HG02588 (cell line): ENCODE data around the gene KRTAP15-1.
A peak's percentile ranks its signal among the peaks of the same experiment; 100 is the strongest.

Experiments
- ATAC-seq: cut with Tn5 transposase; IDR thresholded peaks from one replicate; pipeline ENCODE4 v1.9.1; 2021; ENCODE audit warnings: mild to moderate bottlenecking, moderate library complexity; ENCODE audit not compliant: unreplicated experiment

Gene KRTAP15-1, protein sequence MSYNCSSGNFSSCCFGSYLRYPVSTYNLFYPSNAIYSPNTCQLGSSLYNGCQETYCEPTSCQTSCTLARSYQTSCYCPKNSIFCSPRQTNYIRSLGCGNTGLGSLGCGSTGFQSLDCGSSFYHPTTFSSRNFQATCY

DNA sequence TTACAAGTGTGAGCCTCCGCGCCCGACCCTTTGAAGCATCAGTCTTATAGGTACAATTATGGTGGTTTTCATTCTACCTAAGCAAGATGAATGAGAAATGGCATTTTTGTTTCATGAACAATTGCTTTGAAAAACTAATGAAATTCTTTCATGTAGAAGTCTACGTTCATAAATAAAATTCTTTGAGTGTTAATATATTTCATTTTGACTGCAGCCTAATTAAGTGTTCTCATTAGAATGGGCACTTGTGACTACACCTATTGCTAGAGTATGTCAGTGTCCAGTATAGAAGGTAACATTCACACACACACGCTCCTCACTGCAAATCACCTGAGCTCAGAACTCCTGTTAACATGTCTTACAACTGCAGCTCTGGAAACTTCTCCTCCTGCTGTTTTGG lies at the start of gene KRTAP15-1:
KRTAP15-1 (plus strand) TSS at position 301 of the 400 bp plus-strand sequence; CDS start at position 354, 53 bp downstream.
- ATAC-seq = no peak

DNA sequence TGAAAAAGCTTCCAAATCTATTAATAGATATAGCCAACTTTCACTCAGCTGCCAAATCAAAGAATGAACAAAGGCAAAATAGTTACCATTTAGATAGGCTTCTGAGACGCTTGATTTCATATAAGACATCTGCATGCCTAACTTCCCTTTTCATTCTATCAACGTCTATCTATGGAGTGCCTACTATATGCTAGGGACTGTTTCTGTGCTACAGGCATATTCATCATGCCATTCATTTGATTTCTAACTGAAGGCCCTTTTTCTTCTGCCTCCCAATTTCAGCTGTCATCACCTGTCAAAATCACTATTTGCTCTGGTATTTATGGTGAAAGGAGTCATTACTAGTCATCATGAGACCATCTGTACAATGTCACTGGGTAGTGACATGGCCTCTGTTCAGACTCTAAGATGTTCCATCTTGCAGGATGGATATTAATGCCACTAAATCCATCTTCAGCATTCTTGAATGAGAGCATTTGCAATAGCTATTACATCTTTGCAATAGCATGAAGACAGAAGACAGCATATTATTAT lies 48.5 kb upstream of the KRTAP15-1 start:
- ATAC-seq = no peak

DNA sequence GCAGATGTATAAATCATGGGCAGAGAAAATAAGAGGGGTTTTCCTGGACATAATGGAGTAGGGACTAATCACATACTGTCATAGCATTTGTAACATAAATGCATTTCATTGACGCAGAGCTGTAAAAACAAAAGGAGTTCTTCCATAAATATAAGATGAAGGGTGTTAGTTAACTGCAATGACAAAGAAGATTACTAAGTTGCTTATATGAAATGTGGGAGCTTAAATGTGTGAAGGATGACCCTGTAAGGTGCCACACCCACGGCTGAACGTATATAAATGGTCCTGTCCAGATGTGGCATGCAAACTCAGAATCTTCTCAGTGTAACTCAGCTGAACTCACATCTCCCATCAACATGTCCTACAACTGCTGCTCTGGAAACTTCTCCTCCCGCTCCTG lies 44.3 kb upstream of the KRTAP15-1 start, which contains the start of gene KRTAP13-1:
KRTAP13-1 (plus strand) TSS at position 301 of the 400 bp plus-strand sequence; CDS start at position 357, 56 bp downstream.
- ATAC-seq = no peak

DNA sequence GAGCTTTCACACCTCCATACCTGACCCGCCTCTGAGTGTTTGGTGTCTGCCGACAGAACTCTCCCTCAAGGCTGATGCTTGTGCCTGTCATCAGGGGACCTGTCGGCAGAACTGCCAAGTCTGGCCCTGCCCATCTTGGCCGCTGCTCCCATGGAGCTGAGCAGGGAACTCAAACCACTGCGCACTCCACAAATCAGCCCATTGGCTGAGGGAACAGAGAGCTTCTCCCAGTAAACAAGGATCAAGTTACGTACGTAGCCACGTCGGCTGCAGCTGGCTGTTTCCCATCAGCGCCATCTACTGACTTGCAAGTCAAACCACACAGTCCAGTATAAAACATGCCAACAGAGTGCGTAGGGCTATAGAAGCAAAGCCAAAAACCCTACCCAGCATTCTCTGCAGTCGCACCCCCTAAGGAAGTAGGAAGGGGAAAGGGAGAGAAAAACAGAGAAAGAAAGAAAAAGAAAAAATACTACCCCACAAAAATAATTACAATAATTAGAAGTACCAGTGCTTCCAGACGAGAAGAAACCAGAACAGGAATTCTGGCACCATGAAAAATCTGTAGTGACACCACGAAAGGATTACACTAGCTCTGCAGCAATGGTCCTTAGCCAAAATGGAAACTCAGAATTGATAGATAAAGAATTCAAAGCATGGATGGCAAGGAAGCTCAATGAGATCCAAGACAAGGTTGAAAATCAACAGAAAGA lies 31.1 kb upstream of the KRTAP15-1 start:
- ATAC-seq = no peak

DNA sequence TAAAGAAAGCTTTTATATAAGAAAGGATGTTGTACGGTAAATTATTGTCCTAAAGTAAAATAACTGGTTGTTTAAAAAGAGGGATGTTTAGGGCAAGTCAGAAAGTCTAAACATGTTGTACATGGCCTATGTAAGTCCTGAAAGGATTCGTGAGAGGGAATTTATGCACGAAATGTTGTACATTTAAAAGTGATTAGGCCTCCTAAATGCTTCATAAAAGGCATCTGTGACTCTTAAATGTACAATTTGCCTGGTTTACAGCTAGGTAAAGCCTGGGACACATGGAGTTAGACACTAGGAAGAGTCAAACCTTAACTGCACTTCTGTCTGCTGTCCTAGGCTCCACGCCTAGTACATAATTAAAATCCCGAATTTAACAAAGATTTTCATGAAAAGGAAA lies 24.1 kb upstream of the KRTAP15-1 start:
- ATAC-seq = no peak

DNA sequence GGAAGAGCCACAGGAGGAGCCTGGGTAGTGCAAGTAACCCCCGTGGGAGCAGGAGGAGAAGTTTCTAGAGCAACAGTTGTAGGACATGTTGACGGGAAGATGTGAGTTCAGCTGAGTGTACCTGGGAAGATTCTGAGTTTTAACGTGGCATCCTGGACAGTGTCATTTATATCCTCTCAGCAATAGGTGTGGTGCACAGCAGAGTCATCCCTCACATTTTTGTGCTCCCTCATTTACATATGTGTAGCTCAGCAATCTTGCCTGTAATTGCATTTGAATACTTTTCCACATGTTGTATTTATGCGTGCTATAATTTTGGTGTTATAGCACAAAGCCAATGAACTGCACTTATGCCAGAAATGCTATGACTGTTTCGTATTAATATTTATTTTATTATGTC lies 14.2 kb upstream of the KRTAP15-1 start, which contains the start of gene KRTAP13-3:
KRTAP13-3 (minus strand) TSS at position 101 of the 400 bp plus-strand sequence; CDS start at position 87, 14 bp downstream.
- no peak for ATAC-seq

DNA sequence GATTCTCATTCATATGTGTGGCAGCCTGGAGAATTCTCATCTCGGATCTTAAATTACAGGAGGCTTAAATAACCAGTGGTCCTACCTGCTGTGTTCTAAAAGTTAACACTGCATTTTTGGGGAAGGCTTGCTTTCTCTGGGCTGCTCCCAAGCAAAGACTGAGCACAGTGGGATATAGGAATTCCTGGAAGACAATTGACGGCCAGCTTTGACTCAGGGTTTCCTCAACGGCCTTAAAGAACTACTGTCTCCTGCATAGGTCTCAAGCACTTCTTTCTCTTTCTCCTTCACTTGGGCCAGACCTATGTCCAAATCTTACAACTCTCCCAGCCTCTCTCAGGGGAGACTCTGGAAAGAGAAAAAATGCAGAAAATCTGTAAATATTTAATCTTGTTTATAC lies 13.3 kb upstream of the KRTAP15-1 start:
- ATAC-seq = no peak

DNA sequence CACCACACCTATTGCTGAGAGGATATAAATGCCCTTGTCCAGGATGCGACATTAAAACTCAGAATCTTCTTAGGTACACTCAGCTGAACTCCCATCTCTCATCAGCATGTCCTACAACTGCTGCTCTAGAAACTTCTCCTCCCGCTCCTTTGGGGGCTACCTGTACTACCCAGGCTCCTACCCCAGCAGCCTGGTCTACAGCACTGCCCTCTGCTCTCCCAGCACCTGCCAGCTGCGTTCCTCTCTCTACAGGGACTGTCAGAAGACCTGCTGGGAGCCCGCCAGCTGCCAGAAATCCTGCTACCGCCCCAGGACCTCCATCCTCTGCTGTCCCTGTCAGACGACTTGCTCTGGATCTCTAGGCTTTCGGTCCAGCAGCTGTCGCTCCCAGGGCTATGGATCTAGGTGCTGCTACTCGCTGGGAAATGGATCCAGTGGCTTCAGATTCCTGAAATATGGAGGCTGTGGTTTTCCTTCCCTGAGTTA lies 9.9 kb upstream of the KRTAP15-1 start, which contains the start of gene KRTAP13-4:
KRTAP13-4 (plus strand) TSS at position 51 of the 486 bp plus-strand sequence; CDS start at position 107, 56 bp downstream.
- no peak for ATAC-seq

DNA sequence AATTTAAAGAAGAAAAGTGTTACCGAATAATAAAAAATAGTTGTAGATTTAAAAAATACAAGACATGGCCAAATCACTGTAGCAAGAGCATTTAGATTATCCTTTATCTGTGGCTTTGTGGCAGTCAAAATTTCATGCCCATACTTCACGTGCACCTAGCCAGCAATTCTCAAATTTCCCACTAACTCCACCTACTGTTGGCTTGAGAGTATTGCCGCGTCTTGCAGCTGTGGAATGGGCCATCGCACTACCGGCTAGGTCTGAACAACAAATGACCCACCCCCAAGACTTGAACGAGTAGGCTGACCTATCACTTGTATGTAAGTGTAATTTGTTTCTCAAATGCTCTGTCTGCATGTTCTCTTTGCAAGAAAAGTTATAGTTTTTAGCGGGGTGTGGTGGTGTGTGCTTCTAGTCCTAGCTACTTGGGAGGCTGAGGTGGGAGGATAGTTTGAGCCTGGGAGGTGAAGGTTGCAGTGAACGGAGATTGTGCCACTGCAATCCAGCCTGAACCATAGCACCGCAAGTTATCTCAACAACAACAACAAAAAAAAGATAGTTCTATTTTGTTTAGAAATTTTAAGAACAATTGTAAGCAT lies 5.9 kb upstream of the KRTAP15-1 start:
- ATAC-seq = peak; percentile 65

DNA sequence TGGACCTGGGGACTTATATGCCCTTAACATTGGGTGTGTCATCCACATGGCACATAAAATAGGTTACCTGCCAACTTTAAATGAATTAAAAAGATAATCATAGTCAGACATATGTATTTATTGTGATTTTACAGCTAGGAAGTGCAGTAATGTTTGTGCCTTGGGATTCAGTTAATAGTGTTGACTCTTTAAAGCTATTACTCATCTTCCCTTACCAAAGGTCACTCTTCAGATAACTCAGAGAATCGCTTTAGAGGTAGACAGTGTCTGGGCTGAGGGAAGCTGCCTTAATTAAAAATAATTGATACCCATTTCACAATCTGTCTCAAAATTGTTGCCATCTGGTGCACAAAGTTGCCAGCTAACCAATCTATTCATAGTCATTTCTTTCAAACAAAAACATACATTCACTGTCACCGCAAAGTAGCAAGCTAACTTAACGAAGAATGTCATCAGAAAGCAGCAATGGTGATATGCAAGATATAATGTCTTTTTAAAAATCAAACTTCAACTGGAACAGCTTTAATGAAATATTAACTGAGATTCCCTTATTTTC lies 3.0 kb upstream of the KRTAP15-1 start:
- no peak for ATAC-seq

DNA sequence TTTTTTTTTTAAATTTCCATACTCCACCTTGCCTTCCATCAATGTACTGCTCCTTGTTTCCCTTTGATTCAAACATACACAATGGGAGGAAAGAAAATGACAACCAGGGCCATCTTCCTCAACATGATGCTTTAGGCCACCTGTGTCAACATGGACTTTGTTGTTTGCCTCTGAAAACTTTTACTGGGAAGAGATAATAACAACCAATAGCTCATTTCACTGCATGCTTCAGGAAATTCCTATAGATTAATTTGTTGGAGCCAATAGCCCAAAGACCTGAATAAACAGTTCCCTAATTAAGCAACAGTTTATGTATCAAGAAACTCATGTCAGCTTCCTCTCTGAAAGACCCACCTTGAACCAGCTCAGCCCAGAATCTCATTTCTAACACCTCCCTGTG lies 3.2 kb downstream of the KRTAP15-1 start:
- ATAC-seq = no peak

DNA sequence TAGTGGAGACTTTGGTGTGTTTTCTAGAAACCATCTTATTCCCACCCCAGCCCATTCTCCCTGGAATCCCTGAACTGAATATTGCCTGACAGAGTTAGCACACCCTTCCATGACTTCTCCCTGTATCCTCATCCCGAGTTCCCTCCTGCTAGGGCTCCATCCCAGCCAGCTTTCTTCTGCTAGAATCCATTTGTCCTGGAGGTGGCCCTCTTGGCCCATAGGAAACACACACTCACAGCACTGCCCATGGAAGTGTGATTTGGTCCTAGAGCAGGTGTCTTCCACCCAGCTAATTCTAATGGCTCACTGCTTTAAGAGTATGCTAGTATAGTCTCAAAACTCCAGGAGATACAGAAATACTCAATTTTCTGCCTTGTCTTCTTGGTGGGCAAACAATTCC lies 4.1 kb downstream of the KRTAP15-1 start:
- no peak for ATAC-seq

DNA sequence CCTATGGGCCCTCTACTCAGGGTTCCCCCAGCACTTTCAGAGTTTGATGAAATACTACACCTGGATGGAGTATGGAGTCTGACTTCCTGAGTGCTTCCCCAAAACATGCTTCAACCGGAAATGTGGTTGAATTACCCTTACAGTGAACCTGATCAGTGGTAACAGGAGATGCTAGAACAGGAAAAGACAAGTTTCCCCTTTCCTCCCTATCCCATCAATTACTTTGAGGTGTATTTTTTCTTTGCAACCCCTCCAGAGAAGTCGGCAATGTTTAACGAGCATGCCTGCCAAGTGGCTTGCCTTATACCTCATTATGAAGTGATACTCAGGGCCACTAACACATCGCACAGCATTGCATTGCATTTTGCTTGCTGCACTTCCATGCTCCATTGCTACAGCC lies 7.0 kb downstream of the KRTAP15-1 start:
- no peak for ATAC-seq

DNA sequence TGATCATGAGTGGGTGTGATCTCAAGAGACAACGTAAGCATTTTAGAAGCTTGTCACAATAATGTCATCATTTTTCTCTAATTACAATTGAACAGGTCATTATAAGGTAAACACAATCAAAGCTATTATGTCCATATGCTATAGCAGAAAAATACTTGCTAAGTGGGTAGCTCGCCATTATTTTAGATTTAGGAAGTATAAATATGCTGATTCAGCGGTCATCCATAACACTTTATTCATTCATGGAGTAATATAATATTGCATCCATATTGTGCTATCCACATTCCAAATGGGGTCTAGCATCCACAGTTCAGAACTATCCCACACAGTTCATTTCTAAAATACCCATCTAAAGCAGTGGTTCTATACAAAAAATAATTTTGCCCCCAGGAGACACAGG lies 8.4 kb downstream of the KRTAP15-1 start:
- ATAC-seq = no peak

DNA sequence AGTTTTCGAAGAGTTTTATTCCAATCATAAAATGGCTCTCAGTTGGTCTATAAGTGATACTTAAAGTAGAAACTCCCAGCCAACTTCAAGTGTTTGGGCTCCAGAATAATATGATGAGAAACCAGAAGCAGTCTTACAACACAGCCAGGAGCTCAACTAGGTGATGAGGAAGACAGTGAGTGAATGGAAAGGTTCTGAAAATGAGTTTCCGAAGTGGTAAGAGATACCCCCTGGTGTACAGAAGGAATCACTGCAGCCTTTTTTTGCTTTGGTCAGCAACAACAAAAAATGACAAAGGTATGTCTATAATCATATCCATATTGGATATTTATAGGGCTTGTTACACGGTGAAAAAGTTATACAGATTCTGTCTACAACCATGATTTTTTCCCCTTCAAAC lies 23.6 kb downstream of the KRTAP15-1 start:
- ATAC-seq = no peak

DNA sequence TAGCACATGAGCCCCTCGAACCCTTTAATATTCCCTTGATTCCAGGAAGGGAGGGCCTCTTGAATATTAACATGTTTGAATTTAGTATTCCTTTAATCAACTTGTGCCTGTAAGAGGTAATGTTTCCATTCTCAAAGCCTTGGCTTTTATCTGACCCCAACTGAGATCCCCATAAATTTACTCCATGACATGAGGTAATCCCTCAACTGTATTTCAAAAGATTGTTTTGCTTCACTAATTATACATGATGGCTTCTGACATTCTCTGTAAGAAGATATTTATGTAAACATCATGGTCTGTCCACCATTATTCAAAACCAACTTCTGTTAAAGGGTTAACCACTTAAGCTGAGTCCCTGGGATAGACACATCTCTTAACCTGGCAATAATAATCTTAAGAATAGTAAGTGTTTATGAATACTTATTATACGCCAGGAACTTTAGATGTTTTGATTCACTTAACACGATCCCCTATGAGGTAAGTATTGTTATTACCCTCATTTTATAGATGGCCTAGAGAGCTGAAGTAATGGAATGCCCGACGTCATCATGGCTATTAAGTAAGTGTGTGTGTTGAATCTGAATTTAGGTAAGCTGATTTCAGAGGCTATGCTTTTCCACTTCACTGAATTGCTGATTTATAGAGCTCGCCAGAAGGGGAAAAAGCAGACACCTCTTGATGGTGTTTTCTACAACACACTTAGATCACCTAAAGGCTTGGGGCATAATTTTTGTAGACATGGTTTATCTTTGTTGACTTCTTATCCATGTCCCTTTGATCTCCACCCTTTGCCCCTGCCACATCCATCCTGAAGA lies 29.0 kb downstream of the KRTAP15-1 start:
- no peak for ATAC-seq

DNA sequence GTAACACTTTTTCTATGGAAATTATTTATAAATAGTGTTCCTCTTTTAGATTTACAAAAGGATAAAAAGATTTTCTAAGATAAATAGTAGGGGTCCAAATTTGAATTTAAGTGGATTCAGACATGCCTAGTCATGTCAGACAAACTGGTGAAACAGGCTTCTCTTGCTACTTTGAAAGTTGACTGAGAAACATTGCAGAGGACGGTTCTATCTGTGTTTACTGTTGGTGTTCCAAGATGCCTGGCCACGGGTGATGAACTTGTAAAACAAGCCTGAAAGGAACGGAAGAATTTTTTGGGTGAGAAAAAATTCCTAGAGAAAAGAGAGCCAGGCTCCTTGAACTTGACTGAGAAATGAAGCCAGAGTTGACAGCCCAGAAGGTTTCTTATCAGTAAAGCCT lies 37.9 kb downstream of the KRTAP15-1 start:
- ATAC-seq = no peak

DNA sequence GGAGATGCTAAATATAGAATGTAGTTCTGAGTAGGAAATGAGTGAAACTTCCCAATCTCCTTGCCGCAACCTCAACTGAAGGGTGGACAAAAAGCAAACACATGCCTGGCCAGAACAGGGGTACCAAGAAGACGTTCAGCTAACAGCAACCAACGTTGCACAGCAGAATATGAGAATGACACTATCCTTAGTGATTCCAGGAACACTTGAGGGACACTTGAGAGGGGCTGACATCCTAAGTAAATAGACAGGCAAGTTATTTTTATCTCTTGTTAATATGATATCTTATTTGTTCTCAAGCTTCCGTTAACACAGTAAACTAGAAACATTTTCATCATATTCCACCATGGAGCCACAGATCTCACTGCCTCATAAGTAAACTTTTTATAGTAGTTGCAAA lies 39.2 kb downstream of the KRTAP15-1 start:
- no peak for ATAC-seq

DNA sequence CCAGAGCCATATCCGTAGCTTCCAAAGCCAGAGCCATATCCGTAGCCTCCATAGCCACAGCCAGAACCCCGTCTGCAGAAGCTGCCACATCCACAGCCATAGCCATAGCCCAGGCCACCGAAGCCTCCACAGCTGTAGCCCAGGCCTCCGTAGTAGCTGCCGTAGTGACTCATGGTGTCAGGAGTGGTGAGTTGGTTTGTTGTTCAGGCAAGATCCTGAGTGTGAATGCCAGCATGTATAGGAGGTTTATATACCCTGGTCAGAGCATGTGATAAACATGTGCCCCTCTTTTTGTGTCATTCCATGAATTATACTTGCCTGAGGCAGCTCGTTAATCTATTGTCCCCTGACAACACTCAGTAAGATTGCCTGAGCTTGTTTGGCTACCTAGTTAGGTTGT lies 40.1 kb downstream of the KRTAP15-1 start, which contains the start of gene KRTAP19-1:
KRTAP19-1 (minus strand) TSS at position 223 of the 400 bp plus-strand sequence; CDS start at position 173, 50 bp downstream.
- ATAC-seq = no peak

DNA sequence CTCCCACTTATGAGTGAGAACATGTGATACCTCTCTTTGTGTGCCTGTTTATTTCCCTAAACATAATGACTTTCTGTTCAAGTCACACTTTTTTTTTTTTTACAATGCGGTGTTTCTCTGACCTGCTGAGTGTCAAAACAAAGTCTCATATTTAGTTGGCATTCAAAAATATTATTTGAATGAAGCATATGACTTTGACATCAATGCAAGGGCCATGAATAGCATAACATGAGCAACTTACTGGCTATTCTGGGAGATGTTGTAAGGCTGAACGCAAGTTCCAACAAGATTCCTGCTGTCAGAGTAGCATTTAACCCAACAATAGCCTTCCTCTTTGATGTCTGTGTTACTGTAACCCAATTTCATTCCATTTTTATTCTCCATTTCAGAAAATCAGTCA lies 42.1 kb downstream of the KRTAP15-1 start:
- no peak for ATAC-seq
